GM21717 (cell line): ENCODE results near the gene STRBP.
"Not testable (repeated sequence)": the region's sequence is repeated elsewhere in the genome, so short reads cannot be mapped to it uniquely, and the experiment has no call there.

Source experiments
- ATAC-seq: cut with Tn5 transposase; IDR thresholded peaks from one replicate; pipeline ENCODE4 v1.9.1; 2021; ENCODE audit warnings: mild to moderate bottlenecking, moderate library complexity; ENCODE audit not compliant: unreplicated experiment

Gene STRBP

GRCh38 chr9:123268465-123269259 lies at the start of gene STRBP:
Gene STRBP, minus strand, starts transcription at chr9:123268586. Its CDS starts 84,452 bp downstream, at chr9:123184134.
- ATAC-seq = peak; percentile 83

- no peak for ATAC-seq
Measured at GRCh38 chr9:123316053-123316718, 47.8 kb upstream of the STRBP start.

GRCh38 chr9:123315635-123316034 lies 47.2 kb upstream of the STRBP start:
- no peak for ATAC-seq

GRCh38 chr9:123314617-123315016 lies 46.2 kb upstream of the STRBP start:
- no peak for ATAC-seq

GRCh38 chr9:123312306-123312877 lies 44.0 kb upstream of the STRBP start:
- no peak for ATAC-seq

GRCh38 chr9:123311250-123311752 lies 42.9 kb upstream of the STRBP start:
- ATAC-seq = no peak

- ATAC-seq = no peak
Measured at GRCh38 chr9:123310551-123311249, 42.3 kb upstream of the STRBP start.

GRCh38 chr9:123309611-123310010 lies 41.2 kb upstream of the STRBP start:
- no peak for ATAC-seq

- no peak for ATAC-seq
Measured at GRCh38 chr9:123305879-123306278, 37.5 kb upstream of the STRBP start.

- no peak for ATAC-seq
Measured at GRCh38 chr9:123304340-123304691, 35.9 kb upstream of the STRBP start.

- ATAC-seq = no peak
Measured at GRCh38 chr9:123302348-123303214, 34.2 kb upstream of the STRBP start.

GRCh38 chr9:123301936-123302335 lies 33.5 kb upstream of the STRBP start:
- not testable (repeated sequence) for ATAC-seq

- ATAC-seq = no peak
Measured at GRCh38 chr9:123300554-123300953, 32.2 kb upstream of the STRBP start.

- ATAC-seq = no peak
Measured at GRCh38 chr9:123299558-123300126, 31.3 kb upstream of the STRBP start.

GRCh38 chr9:123296174-123296573 lies 27.8 kb upstream of the STRBP start:
- no peak for ATAC-seq

- no peak for ATAC-seq
Measured at GRCh38 chr9:123291736-123292135, 23.4 kb upstream of the STRBP start.

GRCh38 chr9:123290764-123291163 lies 22.4 kb upstream of the STRBP start:
- ATAC-seq = no peak

GRCh38 chr9:123287639-123288038 lies 19.3 kb upstream of the STRBP start:
- no peak for ATAC-seq

- no peak for ATAC-seq
Measured at GRCh38 chr9:123286324-123286723, 17.9 kb upstream of the STRBP start.

- no peak for ATAC-seq
Measured at GRCh38 chr9:123284656-123285055, 16.3 kb upstream of the STRBP start.
